Endothelial cell of umbilical vein (primary cell): Measurements from ENCODE around the gene ADAMTSL2. TPM values are rescaled to one million over a fixed set of nuclear protein-coding genes. Genes with fewer than 3 reads are reported as not detected.

Experiments
- BruUV-seq: library from RNA; stranded (reverse); fragments of 400-500 nt; replicated peaks from 2 replicates; lab custom pipeline; 2021; lab: Mats Ljungman, UMichigan
- CTCF ChIA-PET: fragments of 300-600, 350-600 bp; sonication (Branson Sonifier 250); formaldehyde crosslinking; loops from one replicate; lab custom pipeline; 2021; ENCODE audit warnings: antibody characterized with exemption, inconsistent platforms; lab: Charles Lee
- POLR2A ChIA-PET: fragments of 300-600, 350-600 bp; sonication (Branson Sonifier 250); formaldehyde crosslinking; loops from one replicate; lab custom pipeline; 2021; ENCODE audit warnings: antibody characterized with exemption, inconsistent platforms; lab: Charles Lee
- DNase-seq: peaks from one replicate; pipeline ENCODE4 v3.0.0-alpha.2; 2011; ENCODE audit warnings: low read depth, low spot score
- FAIRE-seq: peaks from 2 replicates; lab custom pipeline; 2011; peaks lifted over from hg19 to GRCh38; lab: Jason Lieb, UNC
- H2AFZ ChIP-seq: 2 replicates; pipeline ENCODE4 v1.6.0; 2012; ENCODE audit warnings: low read depth, low read length, control low read depth, inconsistent platforms
- H3K27ac ChIP-seq: 2 replicates; pipeline ENCODE4 v1.5.1; 2011; ENCODE audit warnings: low read depth, mild to moderate bottlenecking, control low read depth, low read length, moderate library complexity; ENCODE audit not compliant: insufficient read depth
- H3K27me3 ChIP-seq, 2 experiments: 2 replicates each; pipeline versions ENCODE4 v1.6.0 to v1.6.1; 2011; ENCODE audit warnings: low read length in 2 of 2, mixed read lengths in 1 of 2; ENCODE audit not compliant: control insufficient read depth in 2 of 2, insufficient read depth in 2 of 2
- H3K36me3 ChIP-seq, 2 experiments: 2 replicates in 1 of 2; 3 replicates in 1 of 2; pipeline ENCODE4 v1.5.1; 2011; ENCODE audit warnings: low read length in 2 of 2, mild to moderate bottlenecking in 1 of 2, moderate library complexity in 1 of 2; ENCODE audit not compliant: control insufficient read depth in 2 of 2, insufficient read depth in 2 of 2; ENCODE audit errors: extremely low read depth in 1 of 2
- H3K4me1 ChIP-seq: 3 replicates; pipeline ENCODE4 v1.5.1; 2011; ENCODE audit warnings: mild to moderate bottlenecking, low read length; ENCODE audit not compliant: control insufficient read depth, insufficient read depth; ENCODE audit errors: extremely low read depth
- H3K4me2 ChIP-seq: 2 replicates; pipeline ENCODE4 v1.6.1; 2011; ENCODE audit warnings: low read length, control low read depth, mixed read lengths; ENCODE audit not compliant: insufficient read depth
- H3K4me3 ChIP-seq, 3 experiments: fragments of 200-600 bp in 1 of 3; sonication (generic), shearing (Covaris generic) in 1 of 3; replicated peaks in 1 of 3; 2 replicates each; pipeline ENCODE4 v1.5.1; 2011 to 2016; ENCODE audit warnings: control low read depth in 3 of 3, low read length in 3 of 3, mild to moderate bottlenecking in 2 of 3, inconsistent platforms in 1 of 3, low read depth in 1 of 3, moderate library complexity in 1 of 3; ENCODE audit not compliant: insufficient read depth in 1 of 3
- H3K79me2 ChIP-seq: 2 replicates; pipeline ENCODE4 v1.6.0; 2012; ENCODE audit warnings: low read length, inconsistent platforms; ENCODE audit not compliant: control insufficient read depth, insufficient read depth
- H3K9ac ChIP-seq: replicated peaks from 2 replicates; pipeline ENCODE3; 2011; ENCODE audit warnings: low read length, control low read depth; ENCODE audit not compliant: insufficient read depth; ENCODE audit errors: extremely low read depth
- H3K9me1 ChIP-seq: replicated peaks from 3 replicates; pipeline ENCODE4 v1.6.0; 2011; ENCODE audit warnings: mild to moderate bottlenecking, low read length; ENCODE audit not compliant: control insufficient read depth, insufficient read depth; ENCODE audit errors: extremely low read depth
- H3K9me3 ChIP-seq: replicated peaks from 2 replicates; pipeline ENCODE4 v1.5.1; 2012; ENCODE audit warnings: low read length, inconsistent platforms; ENCODE audit not compliant: control insufficient read depth, insufficient read depth
- H4K20me1 ChIP-seq: replicated peaks from 2 replicates; pipeline ENCODE3; 2011; ENCODE audit warnings: mild to moderate bottlenecking, low read length; ENCODE audit not compliant: control insufficient read depth, insufficient read depth; ENCODE audit errors: extremely low read depth
- EZH2 ChIP-seq: IDR thresholded peaks from 2 replicates; pipeline ENCODE4 v1.6.1; 2012; ENCODE audit warnings: borderline replicate concordance, low read depth, mild to moderate bottlenecking, moderate library complexity, low read length, inconsistent platforms; ENCODE audit not compliant: severe bottlenecking
- FOS ChIP-seq: IDR thresholded peaks from 2 replicates; pipeline ENCODE4 v1.6.1; 2011; ENCODE audit warnings: mild to moderate bottlenecking, low read length, moderate library complexity, borderline replicate concordance; ENCODE audit not compliant: insufficient read depth
- GATA2 ChIP-seq: IDR thresholded peaks from 2 replicates; pipeline ENCODE4 v1.7.0; 2011; ENCODE audit warnings: low read depth, mild to moderate bottlenecking, moderate library complexity, mixed read lengths, low read length; ENCODE audit not compliant: insufficient read length, insufficient read depth
- JUN ChIP-seq: IDR thresholded peaks from 2 replicates; pipeline ENCODE4 v1.6.1; 2011; ENCODE audit warnings: borderline replicate concordance, low read depth; ENCODE audit not compliant: insufficient read length, insufficient read depth
- MYC ChIP-seq: IDR thresholded peaks from one replicate; pipeline ENCODE4 v1.6.1; 2011; ENCODE audit warnings: mild to moderate bottlenecking, low read depth, low read length
- POLR2A ChIP-seq: IDR thresholded peaks from 2 replicates; pipeline ENCODE4 v1.6.1; 2012; ENCODE audit warnings: low read depth, mild to moderate bottlenecking, control low read depth, low read length
- POLR2AphosphoS5 ChIP-seq: IDR thresholded peaks from 2 replicates; pipeline ENCODE4 v1.6.1; 2012; ENCODE audit warnings: low read depth, mild to moderate bottlenecking, control low read depth, low read length, moderate library complexity; ENCODE audit not compliant: insufficient read depth
- dilution Hi-C: fragments of 300-500 bp; cut with MboI; formaldehyde crosslinking; loops from one replicate; pipeline ENCODE4 v1.15.0; 2019; ENCODE audit warnings: low sequenced_read_pairs; ENCODE audit not compliant: extremely low pct_ligation_motif_present
- intact Hi-C: fragments of 100-400 bp; cut with micrococcal nuclease; formaldehyde crosslinking; loops from one replicate; pipeline ENCODE4 v1.10.0; 2022
- polyA plus RNA-seq, 4 experiments: library from polyadenylated mRNA; depleted of rRNA in 3 of 4; stranded (reverse) in 3 of 4; unstranded in 1 of 4; fragments of >200 nt; gene quantifications; 2 replicates each; pipeline versions ENCODE4 v1.2.1 to v1.2.3, GENCODE V29; 2011 to 2012; ENCODE audit warnings: missing spikeins in 1 of 4
- total RNA-seq: library from RNA; stranded (reverse); gene quantifications from 2 replicates; pipeline ENCODE4 v1.2.3, GENCODE V29; 2021
- TF ChIP-seq, protein P1 (sequence below): IDR thresholded peaks from 2 replicates; pipeline ENCODE4 v1.6.1; 2011; ENCODE audit not compliant: insufficient read depth, insufficient read length
- TF ChIP-seq, protein P2 (sequence below), 2 donors: IDR thresholded peaks; 1 replicate in 1 of 2; 2 replicates in 1 of 2; pipeline ENCODE4 v1.5.1; 2011; ENCODE audit warnings: low read length in 2 of 2, mild to moderate bottlenecking in 2 of 2, moderate library complexity in 2 of 2, control low read depth in 1 of 2, inconsistent platforms in 1 of 2, low read depth in 1 of 2; ENCODE audit not compliant: insufficient read depth in 1 of 2; ENCODE audit errors: extremely low read depth in 1 of 2

The ADAMTSL2 gene
- total and polyA plus RNA-seq, 2 donors (not counting 3 experiments of a cell fraction or from before 2014, with no cell fraction given) = not detected

DNA sequence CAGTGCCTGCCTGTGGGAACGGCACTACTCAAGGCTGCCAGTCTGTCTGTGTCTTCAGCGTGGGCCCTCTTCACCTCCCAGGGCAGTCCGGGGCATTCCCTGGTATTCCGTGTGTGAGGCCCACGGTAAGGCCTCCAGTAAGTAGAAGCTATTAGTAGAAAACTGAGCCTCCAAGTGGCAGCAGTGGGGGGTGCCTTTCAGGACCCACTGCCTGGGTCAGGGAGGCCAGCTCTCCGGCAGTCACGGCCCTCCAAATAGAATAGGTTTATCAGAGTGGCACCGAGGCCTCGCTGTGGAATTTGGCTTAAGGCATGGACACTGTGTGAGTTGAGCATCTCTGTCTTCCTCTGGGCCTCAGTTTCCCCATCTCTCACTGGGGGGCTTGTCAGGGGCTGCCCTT lies 23.1 kb downstream of the ADAMTSL2 start:
- Histone ChIP-seq H3K79me2 (no peaks in the 10 kb centered on the region), H3K4me2 (no peak overlapping the region), H2AFZ (no peak overlapping the region), H3K27ac (no peak overlapping the region), H3K36me3 (no peaks in the 10 kb centered on the region), H4K20me1 (no peaks in the 10 kb centered on the region), H3K27me3 (no peaks in the 10 kb centered on the region), H3K9me1 (no peaks in the 10 kb centered on the region), H3K4me1 (peaks cover 14% of the 10 kb centered on the region), H3K9ac (no peak overlapping the region), H3K9me3 (no peaks in the 10 kb centered on the region), H3K4me3 (no peak overlapping the region)
- dilution Hi-C loops = no loop called here
- POLR2A ChIA-PET = no interaction called here
- DNase-seq (no peak), FAIRE-seq (no peak)
- no peak for TF ChIP-seq JUN
- TF ChIP-seq MYC = no peak
- TF ChIP-seq FOS = no peak
- TF ChIP-seq, protein P1, sequence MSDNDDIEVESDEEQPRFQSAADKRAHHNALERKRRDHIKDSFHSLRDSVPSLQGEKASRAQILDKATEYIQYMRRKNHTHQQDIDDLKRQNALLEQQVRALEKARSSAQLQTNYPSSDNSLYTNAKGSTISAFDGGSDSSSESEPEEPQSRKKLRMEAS = no peak
- TF ChIP-seq POLR2AphosphoS5 = no peak
- no peak for TF ChIP-seq GATA2
- no peak for TF ChIP-seq EZH2
- TF ChIP-seq, protein P2, sequence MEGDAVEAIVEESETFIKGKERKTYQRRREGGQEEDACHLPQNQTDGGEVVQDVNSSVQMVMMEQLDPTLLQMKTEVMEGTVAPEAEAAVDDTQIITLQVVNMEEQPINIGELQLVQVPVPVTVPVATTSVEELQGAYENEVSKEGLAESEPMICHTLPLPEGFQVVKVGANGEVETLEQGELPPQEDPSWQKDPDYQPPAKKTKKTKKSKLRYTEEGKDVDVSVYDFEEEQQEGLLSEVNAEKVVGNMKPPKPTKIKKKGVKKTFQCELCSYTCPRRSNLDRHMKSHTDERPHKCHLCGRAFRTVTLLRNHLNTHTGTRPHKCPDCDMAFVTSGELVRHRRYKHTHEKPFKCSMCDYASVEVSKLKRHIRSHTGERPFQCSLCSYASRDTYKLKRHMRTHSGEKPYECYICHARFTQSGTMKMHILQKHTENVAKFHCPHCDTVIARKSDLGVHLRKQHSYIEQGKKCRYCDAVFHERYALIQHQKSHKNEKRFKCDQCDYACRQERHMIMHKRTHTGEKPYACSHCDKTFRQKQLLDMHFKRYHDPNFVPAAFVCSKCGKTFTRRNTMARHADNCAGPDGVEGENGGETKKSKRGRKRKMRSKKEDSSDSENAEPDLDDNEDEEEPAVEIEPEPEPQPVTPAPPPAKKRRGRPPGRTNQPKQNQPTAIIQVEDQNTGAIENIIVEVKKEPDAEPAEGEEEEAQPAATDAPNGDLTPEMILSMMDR (IDR thresholded peaks at IDR 0.05; ENCODE audit: extremely low read depth in 1 of 2, insufficient read depth in 1 of 2, low read depth in 1 of 2, low read length in 2 of 2) = no peak
- no peak for TF ChIP-seq POLR2A
- CTCF ChIA-PET = no interaction called here
- intact Hi-C loops = no loop called here
- BruUV-seq = no TSS peak
